Head of caudate nucleus (tissue), 42 donors: ENCODE data around the gene POR.
"Not testable (repeated sequence)": the region's sequence is repeated elsewhere in the genome, so short reads cannot be mapped to it uniquely, and the experiment has no call there.

Source experiments
- DNase-seq, 42 donors: peaks; one replicate each; pipeline versions ENCODE4 v3.0.0 to v3.0.0-alpha.2; 2020 to 2021; ENCODE audit warnings: mixed read lengths in 7 of 42
- intact Hi-C: fragments of 100-400 bp; cut with DNase I; formaldehyde crosslinking; loops from one replicate; pipeline ENCODE4 v1.15.0; 2022

The POR gene

DNA sequence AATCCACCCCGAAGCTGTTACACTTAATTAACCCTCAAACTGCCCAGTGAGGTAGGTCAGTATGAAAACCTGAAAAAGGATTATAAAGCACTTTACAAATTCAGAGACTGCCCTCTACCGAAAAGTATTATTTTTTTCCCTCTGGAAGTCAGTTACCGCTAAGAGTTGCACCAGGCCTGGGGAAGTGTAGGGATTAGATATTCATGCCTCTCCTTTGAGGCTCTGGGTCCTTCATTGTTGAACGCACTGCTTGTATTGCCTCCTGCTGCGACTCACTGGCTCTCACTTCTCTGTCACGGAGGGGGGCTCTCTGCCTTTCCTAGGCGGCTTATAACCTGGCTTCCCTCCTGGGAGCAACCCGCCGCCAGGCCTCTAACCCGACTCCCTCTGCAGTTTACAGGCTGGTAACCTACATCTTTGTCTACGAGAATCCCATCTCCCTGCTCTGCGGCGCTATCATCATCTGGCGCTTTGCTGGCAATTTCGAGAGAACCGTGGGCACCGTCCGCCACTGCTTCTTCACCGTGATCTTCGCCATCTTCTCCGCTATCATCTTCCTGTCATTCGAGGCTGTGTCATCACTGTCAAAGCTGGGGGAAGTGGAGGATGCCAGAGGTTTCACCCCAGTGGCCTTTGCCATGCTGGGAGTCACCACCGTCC, 33.4 kb upstream of the POR start:
- intact Hi-C loops: loop anchor here (10.0 kb wide), 1 partner anchor 113 kb away; the partner anchor contains the start of gene TMEM120A
- DNase-seq: peak in 8 of 42 donors; percentile 22 to 53 (median 32)

DNA sequence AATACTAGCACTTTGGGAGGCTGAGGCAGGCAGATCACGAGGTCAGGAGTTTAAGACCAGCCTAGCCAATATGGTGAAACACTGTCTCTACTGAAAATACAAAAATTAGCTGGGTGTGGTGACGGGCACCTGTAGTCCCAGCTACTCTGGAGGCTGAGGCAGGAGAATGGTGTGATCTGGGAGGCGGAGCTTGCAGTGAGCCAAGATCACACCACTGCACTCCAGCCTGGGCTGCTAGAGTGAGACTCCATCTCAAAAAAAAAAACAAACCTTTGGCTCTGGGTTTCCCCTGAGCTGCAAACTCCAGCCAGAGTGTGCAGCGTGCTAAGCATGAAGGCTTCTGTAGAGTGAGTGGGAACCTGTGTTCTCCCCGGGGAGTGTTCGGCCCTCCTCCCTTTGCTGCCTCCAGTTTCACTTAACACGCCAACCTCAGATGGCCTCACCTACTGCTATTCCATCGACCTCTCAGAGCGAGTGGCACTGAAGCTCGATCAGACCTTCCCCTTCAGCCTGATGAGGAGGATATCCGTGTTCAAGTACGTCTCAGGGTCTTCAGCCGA, 31.6 kb upstream of the POR start:
- intact Hi-C loops: loop anchor here (10.0 kb wide), 1 partner anchor 111 kb away; the partner anchor contains the start of gene TMEM120A
- peak in 10 of 42 donors; percentile 21 to 63 (median 36) for DNase-seq

GRCh38 chr7:75884476-75884875, 30.5 kb upstream of the POR start:
- intact Hi-C loops: loop anchor here (10.0 kb wide), 1 partner anchor 110 kb away; the partner anchor contains the start of gene TMEM120A
- DNase-seq: no peak

- DNase-seq: no peak
- intact Hi-C loops: loop anchor here (10.0 kb wide), 1 partner anchor 110 kb away; the partner anchor contains the start of gene TMEM120A
Observed at GRCh38 chr7:75885036-75885435, 29.9 kb upstream of the POR start.

DNA sequence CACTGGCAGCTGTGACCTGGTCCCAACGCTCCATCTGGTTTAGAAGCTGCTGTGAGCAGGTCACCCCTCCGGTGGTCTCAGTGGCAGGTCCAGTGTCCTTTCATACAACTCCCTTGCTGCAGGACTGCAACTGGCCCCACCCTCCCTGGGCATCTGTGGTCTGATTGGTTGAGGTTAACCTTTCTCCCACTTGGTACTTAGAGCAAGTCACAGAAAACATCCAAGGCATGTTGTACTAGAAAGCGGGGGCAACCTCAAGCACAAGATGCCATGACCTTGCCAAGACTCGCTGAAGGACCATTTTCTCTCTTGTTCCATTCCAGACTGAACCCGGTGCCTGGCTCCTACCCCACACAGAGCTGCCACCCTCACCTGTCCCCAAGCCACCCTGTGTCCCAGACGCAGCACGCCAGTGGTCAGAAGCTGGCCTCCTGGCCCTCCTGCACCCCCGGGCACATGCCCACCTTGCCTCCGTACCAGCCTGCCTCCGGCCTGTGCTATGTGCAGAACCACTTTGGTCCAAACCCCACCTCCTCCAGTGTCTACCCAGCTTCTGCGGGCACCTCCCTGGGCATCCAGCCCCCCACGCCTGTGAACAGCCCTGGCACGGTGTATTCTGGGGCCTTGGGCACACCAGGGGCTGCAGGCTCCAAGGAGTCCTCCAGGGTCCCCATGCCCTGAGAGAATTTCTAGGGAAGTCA, 27.1 kb upstream of the POR start:
- intact Hi-C loops: loop anchor here (10.0 kb wide), 1 partner anchor 107 kb away; the partner anchor contains the start of gene TMEM120A
- DNase-seq: no peak

- DNase-seq: peak in 41 of 42 donors; percentile 51 to 91 (median 76)
- intact Hi-C loops: loop anchor here (10.0 kb wide), 1 partner anchor 106 kb away; the partner anchor contains the start of gene TMEM120A
Observed at GRCh38 chr7:75888464-75889222, 26.3 kb upstream of the POR start.

GRCh38 chr7:75889223-75889825, 25.6 kb upstream of the POR start:
- DNase-seq: peak in 1 of 42 donors; percentile 8
- intact Hi-C loops: loop anchor here (10.0 kb wide), 1 partner anchor 105 kb away; the partner anchor contains the start of gene TMEM120A

- intact Hi-C loops: loop anchor here (10.0 kb wide), 1 partner anchor 105 kb away; the partner anchor contains the start of gene TMEM120A
Observed at GRCh38 chr7:75889826-75890225, 25.1 kb upstream of the POR start.

DNA sequence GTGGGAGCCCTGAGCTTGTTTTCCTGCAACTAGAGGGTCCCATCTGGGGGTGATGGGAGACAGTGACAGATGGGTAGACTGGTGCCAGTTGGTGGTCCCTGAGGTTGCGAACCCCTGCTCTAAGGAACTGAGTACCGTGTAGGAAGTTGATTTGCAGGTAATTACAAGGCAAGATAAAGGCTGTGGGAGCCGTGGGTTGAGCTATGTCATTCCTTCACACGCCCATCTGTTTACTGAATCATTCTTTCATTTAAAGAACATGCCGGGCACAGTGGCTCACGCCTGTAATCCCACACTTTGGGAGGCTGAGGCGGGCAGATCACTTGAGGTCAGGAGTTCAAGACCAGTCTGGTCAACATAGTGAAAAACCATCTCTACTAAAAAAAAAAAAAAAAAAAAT, 23.7 kb upstream of the POR start:
- peak in 12 of 42 donors; percentile 20 to 69 (median 44) for DNase-seq
- intact Hi-C loops: not testable (repeated sequence)

More at GRCh38 chr7:75889826-75890225, 25.1 kb upstream of the POR start:
- DNase-seq: peak in 3 of 42 donors; percentile 20 to 53 (median 33)

DNA sequence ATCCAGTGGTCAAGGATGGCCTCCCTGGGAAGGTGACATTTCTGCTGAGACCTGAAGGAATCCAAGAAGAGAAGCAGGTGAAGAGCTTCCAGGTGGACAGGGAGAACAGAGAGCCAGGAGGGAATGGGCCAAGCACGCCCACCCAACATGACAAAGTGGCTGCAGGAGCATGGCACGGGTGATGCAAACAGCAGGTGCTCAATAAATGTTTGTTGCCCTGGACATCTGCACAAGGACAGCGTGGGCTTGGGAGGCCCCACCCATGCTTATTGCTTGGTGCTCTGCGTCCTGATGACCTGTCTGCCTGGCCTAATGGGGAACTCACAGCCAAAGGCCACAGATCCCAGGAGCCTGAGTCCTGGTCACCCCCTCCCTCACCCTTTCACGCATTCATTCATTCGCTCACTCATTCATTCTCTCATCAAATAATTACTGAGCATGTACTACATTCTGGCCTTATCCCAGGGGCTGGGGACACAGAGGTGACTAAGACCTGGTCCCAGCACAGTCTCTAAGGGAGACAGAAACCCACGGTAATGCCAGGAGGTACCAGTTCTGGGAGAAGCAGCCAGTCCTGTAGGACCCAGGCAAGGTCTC, 23.0 kb upstream of the POR start:
- intact Hi-C loops: no loop called here
- no peak for DNase-seq

DNA sequence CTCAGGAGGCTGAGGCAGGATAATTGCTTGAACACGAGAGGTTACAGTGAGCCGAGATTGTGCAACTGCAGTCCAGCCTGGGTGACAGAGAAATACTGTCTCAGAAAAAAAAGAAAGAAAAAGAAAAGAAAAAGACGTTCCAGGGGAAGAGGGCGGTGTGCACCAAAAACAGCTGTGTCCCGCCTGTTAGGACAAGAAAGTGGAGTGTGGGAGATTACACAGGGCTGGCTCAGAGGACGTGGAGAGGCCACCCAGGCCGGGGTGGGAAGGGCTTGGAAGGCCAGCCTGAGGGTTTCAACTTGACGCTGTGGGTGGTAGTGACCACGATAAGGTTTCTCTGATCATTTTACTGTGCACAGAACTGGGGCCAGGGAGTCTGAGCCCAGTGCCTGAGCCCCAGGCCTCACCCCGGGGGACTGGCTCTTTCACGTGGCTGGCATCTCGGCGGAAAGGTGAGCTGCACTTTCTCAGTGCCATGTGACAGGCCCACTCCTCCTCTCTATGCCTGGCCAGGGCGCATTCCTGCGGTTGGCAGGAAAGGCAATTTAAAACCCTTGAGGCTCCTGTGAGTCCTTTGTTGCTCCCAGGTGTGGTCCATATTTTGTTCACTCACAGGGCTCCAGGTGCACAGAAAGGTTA, 22.2 kb upstream of the POR start:
- intact Hi-C loops: no loop called here
- DNase-seq: no peak

DNA sequence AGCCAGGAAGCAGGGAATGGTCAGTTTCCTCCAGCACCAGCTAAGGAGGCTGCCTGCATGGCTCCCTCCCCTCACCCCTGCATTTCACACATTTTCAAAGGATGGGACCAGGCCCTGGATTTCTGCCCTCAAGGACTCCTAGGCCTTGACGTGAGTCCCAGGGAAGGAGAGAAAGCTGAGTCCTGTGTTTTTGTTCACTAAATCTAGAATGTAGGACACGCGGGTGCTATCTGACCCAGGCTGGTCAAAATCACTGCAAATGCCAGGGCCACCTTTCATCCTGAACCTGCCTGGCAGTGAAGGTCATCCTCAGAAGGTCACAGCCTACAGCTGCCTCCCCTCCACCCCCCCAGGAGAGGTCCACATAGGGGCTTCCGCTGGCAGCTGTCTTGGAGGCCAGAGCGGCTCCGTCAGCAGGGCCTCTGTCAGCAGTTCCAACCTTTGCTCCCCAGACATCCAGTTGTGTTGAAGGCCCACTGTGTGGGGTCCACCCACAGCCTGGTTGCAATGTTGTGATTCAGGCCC, 18.1 kb upstream of the POR start:
- DNase-seq: no peak

GRCh38 chr7:75900617-75901315, 14.2 kb upstream of the POR start:
- intact Hi-C loops: no loop called here
- no peak for DNase-seq

More for the DNA sequence above, 18.1 kb upstream of the POR start:
- intact Hi-C loops: no loop called here

GRCh38 chr7:75905785-75906604, 9.0 kb upstream of the POR start:
- intact Hi-C loops: no loop called here
- peak in 41 of 42 donors; percentile 43 to 92 (median 72) for DNase-seq

- DNase-seq: no peak
- intact Hi-C loops: no loop called here
Observed at GRCh38 chr7:75906991-75907667, 7.8 kb upstream of the POR start.
